Skin of body (tissue), 1 donor: Measurements from ENCODE around the gene AKAP11. TPM values are rescaled to one million over a fixed set of nuclear protein-coding genes. Genes with fewer than 3 reads are reported as not detected.

Experiments used
- total RNA-seq: library from RNA; depleted of rRNA; stranded (reverse); fragments of >200 nt; gene quantifications from one replicate; pipeline ENCODE4 v1.2.3, GENCODE V29; 2014

The AKAP11 gene
- total RNA-seq, 1 donor from 2014 or later: 28.7 TPM

Other genes starting within 250 kb of the AKAP11 start
- 14.4 TPM for gene DGKH, start 223.5 kb upstream of the AKAP11 start, total RNA-seq